Measurements from ENCODE around the gene HSPA2. TPM values are rescaled to one million over a fixed set of nuclear protein-coding genes. Genes with fewer than 3 reads are reported as not detected.

The HSPA2 gene
- total RNA-seq (2022; extraction: Qiagen RNA extraction; ENCODE audit: low read depth): 37.3 to 43.1 TPM (median 40.5 TPM) in 5 replicates

GRCh38 chr14:64540208-64541202 is at the start of gene HSPA2:
HSPA2 (plus strand) TSS chr14:64540741; CDS start chr14:64540850, 109 bp downstream.

DNA sequence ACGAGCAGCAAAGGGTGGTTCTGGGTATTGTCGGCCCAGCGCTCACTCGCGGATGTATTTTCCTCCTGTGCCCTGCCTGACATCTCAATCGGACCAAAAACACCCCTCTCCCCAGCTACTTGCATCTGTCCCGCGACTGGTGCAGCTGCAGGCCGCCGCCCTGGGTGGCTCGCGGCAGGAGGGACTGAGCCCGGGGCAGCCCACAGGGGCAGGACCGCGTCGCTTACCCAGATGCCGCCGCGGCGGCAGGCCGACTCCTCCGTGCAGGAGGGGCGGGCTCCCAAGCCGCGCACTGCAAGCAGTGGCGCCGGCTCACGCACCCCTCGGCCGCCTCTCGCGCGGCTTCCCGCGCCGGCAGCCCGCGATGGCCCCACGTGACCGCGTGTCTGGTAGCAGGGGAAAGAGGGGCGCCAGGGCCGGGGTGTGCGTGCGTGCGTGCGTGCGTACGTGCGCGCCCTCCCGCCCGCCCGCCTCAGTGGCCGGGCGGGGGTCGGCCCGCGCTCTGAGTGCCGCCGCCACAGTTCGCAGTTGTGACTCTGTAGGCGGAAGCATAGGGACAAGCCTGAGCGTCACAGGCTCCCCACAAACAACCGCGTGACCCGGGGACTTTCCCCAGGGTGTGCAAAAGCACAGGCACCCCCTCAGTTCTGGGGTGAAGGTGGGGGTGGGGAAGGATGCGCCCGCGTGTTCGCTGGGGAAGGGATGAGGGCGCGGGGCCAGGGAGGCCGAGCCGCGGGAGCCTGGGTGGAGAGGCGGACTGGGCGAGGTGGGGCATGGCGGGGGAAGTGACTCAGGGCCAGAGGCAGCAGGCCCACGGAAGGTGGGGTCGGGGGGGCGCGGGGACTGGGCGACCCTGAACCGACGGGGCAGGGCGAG is 36.9 kb upstream of the HSPA2 start, which contains the start of gene ZBTB25:
TSS of gene ZBTB25 (minus strand) at position 405 of the 876 bp plus-strand sequence. CDS start 13,305 bp downstream, outside the sequence.

DNA sequence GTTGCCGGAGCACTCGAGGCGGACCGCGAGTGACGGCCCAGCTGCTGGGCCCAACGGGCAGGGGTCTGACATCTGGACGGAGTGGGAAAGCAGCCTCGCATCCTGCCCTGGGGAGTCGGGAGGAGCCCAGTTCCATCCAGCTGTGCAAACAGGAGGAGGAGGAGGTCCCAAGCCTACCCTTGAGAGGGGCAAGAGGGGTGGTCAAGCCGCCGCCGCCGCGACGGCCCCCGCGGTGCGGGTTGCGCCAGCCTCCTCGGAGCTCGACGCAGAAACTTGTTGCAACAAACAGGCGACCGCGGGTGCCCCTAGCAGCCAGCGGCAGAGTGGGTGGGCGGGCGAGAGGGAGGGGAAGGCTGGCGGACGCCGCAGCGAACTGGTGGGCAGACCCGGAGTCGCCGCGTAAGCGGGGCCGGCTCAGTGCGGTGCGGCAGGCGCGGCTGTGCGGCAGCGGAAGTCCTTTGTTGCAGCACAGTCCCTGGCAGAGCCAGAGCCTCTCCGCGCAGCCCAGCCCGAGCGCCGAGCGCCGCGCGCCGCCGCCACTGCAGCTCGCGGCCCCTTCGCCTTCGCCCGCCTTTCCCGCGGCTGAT is 36.1 kb upstream of the HSPA2 start, which contains the start of gene ZBTB1:
TSS of gene ZBTB1 (plus strand) at position 461 of the 587 bp plus-strand sequence. CDS start 16,735 bp downstream, outside the sequence.

GRCh38 chr14:64549791-64550620 is 9.5 kb downstream of the HSPA2 start, which contains the start of gene PPP1R36:
PPP1R36 (plus strand) TSS chr14:64549961; CDS start chr14:64549998, 37 bp downstream.

Other genes starting within 250 kb of the HSPA2 start
- 0.06 to 0.08 TPM in 2 of 5 replicates, not detected in the others for gene ESR2, start 246.4 kb upstream of the HSPA2 start, total RNA-seq (2022; extraction: Qiagen RNA extraction; ENCODE audit: low read depth)
- gene MTHFD1, start 152.4 kb upstream of the HSPA2 start, total RNA-seq (2022; extraction: Qiagen RNA extraction; ENCODE audit: low read depth): 105 to 121 TPM (median 116 TPM) in 5 replicates
- 0.27 to 0.68 TPM (median 0.41 TPM) in 5 replicates for gene AKAP5, start 75.2 kb upstream of the HSPA2 start, total RNA-seq (2022; extraction: Qiagen RNA extraction; ENCODE audit: low read depth)
- 3.3 to 6.5 TPM (median 5.4 TPM) in 5 replicates for gene ZBTB25, start 36.9 kb upstream of the HSPA2 start, total RNA-seq (2022; extraction: Qiagen RNA extraction; ENCODE audit: low read depth)
- gene ZBTB1, start 36.0 kb upstream of the HSPA2 start, total RNA-seq (2022; extraction: Qiagen RNA extraction; ENCODE audit: low read depth): 18.3 to 23.8 TPM (median 20.7 TPM) in 5 replicates
- 0.20 to 0.79 TPM (median 0.56 TPM) in 3 of 5 replicates, not detected in the others for gene PPP1R36, start 9.2 kb downstream of the HSPA2 start, total RNA-seq (2022; extraction: Qiagen RNA extraction; ENCODE audit: low read depth)
- 19.8 to 37.8 TPM (median 31.5 TPM) in 5 replicates for gene PLEKHG3, start 163.7 kb downstream of the HSPA2 start, total RNA-seq (2022; extraction: Qiagen RNA extraction; ENCODE audit: low read depth)